Left colon (tissue), 2 donors: ENCODE results near the gene ARHGAP20. TPM values are rescaled to one million over a fixed set of nuclear protein-coding genes. Genes with fewer than 3 reads are reported as not detected.

Experiments used
- ATAC-seq: fragments of 200-7000 bp; cut with Tn5 transposase; one replicate; pipeline ENCODE4 v1.9.1; 2020; ENCODE audit warnings: mild to moderate bottlenecking, moderate library complexity
- DNase-seq, 2 donors: peaks; one replicate each; pipeline ENCODE4 v3.0.0-alpha.2; 2020
- intact Hi-C, 2 donors: fragments of 100-400 bp; cut with DNase I in 1 of 2; cut with micrococcal nuclease in 1 of 2; formaldehyde crosslinking; loops; one replicate each; pipeline versions ENCODE4 v1.11.2 to v1.14.0; 2022; cut with DNase I, micrococcal nuclease
- total RNA-seq, 2 donors: library from RNA; stranded (reverse); fragmentation: NEBNext Ultra II Directional; extraction: Animal tissue kit (Norgen Biotek cat#: 25700); gene quantifications; one replicate each; pipeline ENCODE4 v1.2.1, GENCODE V29; 2021
- donor health status: DM: no; HTN: no; CAD: no.
- donor health status: DM: yes; HTN: yes; CAD: no.

ARHGAP20 gene
- total RNA-seq, 2 donors from 2014 or later, result 1.1 to 2.8 TPM

- DNase-seq, result no peak
- intact Hi-C loops, result no loop called here
- peak; percentile 46 for ATAC-seq
Measured at GRCh38 chr11:110565357-110566336, 146.6 kb downstream of the ARHGAP20 start.

GRCh38 chr11:110564676-110565356 lies 147.4 kb downstream of the ARHGAP20 start:
- intact Hi-C loops, result no loop called here
- ATAC-seq (no peak), DNase-seq (no peak)

- intact Hi-C loops, result no loop called here
- DNase-seq, result no peak
- no peak for ATAC-seq
Measured at GRCh38 chr11:110544779-110545178, 167.5 kb downstream of the ARHGAP20 start.

- DNase-seq, result no peak
- intact Hi-C loops, result no loop called here
- no peak for ATAC-seq
Measured at GRCh38 chr11:110538154-110538553, 174.1 kb downstream of the ARHGAP20 start.

- intact Hi-C loops, result no loop called here
- DNase-seq (no peak), ATAC-seq (no peak)
Measured at GRCh38 chr11:110530900-110531741, 181.1 kb downstream of the ARHGAP20 start.

GRCh38 chr11:110529043-110529442 lies 183.2 kb downstream of the ARHGAP20 start:
- no peak for ATAC-seq
- peak in 1 of 2 donors; percentile 22 for DNase-seq
- intact Hi-C loops, result no loop called here

- intact Hi-C loops, result no loop called here
- ATAC-seq, result no peak
- no peak for DNase-seq
Measured at GRCh38 chr11:110527146-110527545, 185.1 kb downstream of the ARHGAP20 start.
